AG08396 (cell line): ENCODE results near the gene SKIC2.
"Not testable (repeated sequence)": the region's sequence is repeated elsewhere in the genome, so short reads cannot be mapped to it uniquely, and the experiment has no call there.

Source experiments
- DNase-seq: peaks from one replicate; pipeline ENCODE4 v3.0.0; 2012; ENCODE audit warnings: low spot score, mixed read lengths

SKIC2 gene

DNA sequence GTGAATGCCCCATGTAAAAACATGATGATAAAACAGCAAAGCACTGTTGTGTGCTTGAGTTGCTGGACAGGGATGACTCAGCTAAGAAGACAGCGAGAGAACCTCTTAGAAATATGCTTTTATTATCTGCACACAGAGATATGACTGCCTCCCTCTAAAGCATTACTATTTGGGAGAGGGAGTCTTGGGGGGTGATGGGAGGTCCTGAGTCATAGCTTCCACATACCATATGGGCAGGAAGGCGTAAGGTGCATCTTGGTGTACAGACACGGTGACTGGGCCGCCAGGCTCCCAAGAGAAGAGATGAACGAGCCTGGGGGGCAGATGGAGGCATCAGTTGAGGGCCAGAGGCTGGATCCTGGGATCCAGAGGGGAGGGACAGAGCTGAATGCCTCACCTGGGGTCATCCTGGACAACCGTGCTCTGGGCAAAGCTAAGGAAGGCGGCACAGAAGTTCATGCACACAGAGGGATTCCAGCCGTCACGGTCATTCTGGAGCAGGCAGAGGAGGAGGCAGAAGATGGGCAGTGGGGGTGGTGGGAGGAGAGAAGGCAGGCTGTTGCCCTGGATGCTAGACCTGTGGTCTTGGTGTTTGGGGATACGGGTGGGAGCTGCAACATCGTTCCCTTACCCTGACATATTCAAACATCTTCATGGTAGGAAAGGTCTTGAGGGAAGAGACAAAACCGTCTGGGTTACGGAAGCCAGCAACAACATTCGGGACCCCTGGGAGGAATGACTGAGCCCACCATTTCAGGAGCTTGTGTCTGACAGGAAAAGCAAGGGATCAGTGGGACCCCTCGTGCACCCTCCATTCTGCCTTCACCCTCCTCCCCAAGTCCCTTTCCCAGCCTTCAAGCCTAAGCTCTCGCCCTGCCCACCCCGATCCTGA is 11.0 kb downstream of the SKIC2 start:
- DNase-seq: peak; percentile 39

DNA sequence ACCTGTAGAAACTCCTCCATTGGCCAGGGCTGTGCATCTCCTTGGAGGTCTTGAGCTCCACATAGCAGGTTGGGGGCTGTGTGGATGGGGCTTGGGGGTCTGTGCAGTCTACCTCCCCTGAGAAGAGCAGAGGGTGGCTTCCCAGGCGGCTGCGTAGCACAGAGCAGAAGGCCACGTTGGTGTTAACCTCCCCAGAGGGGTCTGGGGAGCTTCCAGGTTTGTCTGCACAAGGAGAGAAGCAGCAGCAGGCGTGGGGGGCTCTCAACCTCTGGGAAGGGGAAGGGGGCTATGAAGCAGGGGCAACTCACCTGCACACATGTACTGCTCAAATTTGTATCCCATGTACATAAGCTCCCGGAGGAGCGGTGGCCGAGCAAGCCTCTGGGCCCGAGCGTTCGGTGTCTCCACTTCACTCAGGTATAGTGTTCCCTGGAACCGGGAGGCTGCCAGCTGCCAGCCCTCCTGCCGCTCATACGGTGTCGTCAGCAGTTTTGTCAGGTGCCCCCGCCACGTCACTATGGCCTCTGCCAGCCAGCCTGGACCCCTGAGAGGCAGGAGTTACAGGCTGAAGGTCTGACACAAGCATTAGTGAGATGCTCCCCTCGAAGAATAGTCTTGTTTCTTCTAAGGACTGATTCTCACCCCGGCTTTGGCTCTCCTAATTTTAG is 11.8 kb downstream of the SKIC2 start:
- no peak for DNase-seq

DNA sequence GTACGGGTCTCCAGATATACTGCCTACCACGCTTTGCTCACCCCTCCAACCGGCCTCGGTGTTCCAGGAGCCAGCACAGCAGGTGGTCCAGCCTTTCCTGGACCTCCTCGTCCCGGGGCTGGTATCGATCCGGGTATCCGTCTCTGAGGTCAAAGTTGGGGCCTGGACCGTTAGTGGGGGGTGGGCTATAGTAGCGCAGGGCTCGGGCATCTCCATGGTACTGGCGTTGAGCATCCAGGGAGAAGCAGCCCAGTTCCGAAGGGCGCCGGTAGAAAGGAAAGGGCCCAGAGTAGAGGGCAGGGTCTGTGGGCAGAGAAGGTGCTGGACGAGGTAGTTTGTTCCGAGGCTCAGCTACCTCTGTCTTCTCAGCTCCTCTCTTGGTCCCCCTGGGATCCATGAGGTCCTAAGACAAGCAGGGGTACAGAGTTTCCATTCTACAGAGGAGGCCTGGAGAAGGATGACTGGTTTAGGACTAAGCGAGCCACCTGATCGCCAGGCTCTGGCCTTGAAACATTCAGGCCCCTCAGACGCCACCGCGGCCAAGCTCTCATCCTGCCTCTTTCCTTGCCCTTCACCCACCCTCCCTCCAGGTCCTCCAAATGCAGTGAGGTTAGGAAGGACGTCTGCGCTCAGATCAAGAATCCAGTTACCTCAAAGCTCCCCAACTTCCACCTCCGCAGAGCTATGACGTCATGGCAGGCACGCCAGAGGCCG is 12.5 kb downstream of the SKIC2 start:
- no peak for DNase-seq

DNA sequence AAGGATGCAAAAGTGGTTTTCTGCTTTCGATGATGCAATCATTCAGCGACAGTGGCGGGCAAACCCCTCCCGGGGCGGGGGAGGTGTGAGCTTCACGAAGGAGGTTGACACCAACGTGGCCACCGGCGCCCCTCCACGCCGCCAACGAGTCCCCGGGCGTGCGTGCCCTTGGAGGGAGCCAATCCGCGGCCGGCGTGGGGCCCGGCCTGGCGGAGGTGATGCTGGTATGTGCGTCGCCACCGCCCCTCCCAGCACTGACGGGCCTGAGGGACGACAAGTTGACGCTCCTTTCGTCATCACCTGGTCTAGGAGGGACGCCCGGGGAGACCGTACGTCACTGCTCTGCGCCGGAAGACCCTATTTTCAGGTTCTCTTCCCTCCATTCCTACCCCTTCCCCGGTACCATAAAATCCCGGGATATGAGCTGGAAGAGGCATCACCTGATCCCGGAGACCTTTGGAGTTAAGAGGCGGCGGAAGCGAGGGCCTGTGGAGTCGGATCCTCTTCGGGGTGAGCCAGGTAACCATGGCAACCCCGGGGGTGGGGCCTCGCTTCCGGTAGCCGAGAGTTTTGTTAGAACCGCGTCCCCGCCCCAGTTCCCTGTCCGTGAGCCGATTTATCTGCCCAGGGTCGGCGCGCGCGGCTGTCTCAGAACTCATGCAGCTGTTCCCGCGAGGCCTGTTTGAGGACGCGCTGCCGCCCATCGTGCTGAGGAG is 13.2 kb downstream of the SKIC2 start, which contains the start of gene DXO:
Gene DXO, minus strand, starts transcription at position 146 of the 716 bp plus-strand sequence. CDS start 463 bp downstream, outside the sequence.
- DNase-seq: peak; percentile 99

GRCh38 chr6:31972709-31973350 is 13.9 kb downstream of the SKIC2 start:
- peak; percentile 73 for DNase-seq

GRCh38 chr6:31976065-31976464 is 17.1 kb downstream of the SKIC2 start:
- DNase-seq: not testable (repeated sequence)

- no peak for DNase-seq
Observed at GRCh38 chr6:31977816-31978431, 18.9 kb downstream of the SKIC2 start.

DNA sequence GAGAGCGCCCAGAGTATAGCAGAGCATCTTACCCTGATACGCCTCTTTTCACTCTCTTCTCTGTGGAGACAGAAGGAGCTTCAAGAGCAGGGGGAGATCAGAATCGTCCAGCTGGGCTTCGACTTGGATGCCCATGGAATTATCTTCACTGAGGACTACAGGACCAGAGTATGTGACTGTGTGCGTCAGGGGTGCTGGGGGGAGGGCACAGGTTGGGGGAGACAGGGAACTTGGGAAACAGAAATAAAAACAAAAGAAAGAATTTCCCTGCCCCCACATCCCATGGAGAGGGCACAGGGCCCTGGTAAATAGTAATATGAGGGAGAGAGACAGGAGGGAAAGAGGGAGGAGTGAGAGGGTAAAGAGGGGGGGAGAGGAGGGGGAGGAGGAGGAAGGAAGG is 19.9 kb downstream of the SKIC2 start:
- DNase-seq: no peak

DNA sequence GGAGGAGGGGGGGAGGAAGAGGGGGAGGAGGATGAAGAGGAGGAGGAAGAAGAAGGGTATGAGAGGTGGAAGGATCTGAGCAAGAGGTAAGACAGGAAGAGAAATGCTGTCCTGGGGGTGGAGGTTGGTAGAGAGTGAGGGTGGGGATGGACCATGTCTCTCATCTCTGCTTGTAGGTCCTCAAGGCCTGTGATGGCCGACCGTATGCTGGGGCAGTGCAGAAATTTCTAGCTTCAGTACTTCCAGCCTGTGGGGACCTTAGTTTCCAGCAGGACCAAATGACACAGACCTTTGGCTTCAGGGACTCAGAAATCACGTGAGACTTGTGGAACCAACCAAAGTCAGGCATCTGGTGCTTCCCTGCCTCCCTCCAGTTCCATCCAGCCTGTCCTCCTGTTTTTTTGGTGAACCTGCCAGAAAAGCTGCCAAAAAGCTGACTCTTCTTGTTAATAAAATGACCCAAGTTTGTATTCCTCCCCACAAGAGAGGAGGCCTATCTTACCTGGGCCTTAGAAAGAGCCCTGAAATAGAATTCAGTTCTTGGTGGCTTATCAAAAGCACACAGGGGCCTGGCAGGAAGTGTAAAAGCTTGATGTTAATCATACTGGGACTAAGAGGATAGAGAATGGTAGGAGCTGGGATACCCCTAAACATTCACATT is 20.4 kb downstream of the SKIC2 start:
- DNase-seq: no peak

DNA sequence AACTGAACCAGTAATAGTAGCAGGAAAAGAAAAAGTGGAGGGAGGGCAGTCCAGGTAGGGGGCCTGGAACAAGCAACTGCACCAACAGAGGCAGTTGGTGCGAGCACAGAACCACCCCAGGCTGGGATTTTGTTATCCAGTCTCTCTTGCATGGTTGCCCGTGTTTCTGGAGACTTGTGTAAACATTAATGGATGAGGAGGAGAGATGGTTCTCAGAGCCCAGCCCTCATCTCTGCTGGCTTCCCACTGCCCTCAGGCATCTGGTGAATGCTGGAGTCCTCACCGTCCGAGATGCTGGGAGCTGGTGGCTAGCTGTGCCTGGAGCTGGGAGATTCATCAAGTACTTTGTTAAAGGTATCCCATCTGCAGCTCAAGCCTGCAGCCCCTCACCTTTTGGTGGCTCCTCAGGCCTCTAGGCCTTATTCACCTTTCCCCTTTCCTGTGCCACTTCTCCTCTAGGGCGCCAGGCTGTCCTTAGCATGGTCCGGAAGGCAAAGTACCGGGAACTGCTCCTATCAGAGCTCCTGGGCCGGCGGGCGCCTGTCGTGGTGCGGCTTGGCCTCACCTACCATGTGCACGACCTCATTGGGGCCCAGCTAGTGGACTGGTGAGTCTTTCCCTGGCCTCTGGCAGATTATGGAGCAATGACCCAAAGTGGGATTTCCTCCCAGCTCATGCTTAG is 21.4 kb downstream of the SKIC2 start:
- DNase-seq: not testable (repeated sequence)

DNA sequence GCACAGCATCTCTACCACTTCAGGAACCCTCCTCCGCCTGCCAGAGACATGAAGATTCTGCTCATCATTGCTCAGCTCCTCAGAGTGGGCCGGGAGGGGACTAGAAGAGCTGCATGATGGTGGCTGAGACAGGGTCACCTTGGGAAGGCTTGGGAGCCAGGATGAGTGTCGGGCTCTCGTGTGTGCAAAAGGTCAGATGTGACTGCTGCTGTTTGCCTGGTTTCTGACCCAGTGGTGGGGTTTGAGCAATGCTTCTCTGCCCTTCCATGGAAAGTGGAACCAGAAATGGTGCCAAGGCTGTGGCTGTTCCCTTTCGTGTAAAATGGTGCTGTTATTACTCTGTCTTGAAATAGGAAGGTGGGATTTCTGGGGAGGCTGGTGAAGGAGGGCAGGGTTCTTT is 22.0 kb downstream of the SKIC2 start:
- not testable (repeated sequence) for DNase-seq

DNA sequence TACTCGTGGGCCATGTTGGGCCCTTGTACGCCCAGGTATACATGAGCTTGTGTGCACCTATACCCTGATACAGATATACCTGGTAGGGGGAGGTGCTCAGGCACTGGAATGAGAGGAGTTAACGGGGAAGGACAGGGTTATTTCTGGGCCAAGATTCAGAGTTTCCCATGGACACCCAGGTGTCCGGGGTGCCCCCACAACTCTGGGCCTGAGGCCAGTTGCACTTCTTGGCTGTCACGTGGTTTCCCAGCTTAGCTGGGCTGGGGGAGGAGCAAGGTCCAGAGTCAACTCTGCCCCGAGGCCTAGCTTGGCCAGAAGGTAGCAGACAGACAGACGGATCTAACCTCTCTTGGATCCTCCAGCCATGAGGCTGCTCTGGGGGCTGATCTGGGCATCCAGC is 22.8 kb downstream of the SKIC2 start, which contains the start of gene C4A:
Gene C4A, plus strand, starts transcription at position 314 of the 400 bp plus-strand sequence. Its CDS starts 51 bp downstream, at position 365.
- DNase-seq: not testable (repeated sequence)

- not testable (repeated sequence) for DNase-seq
Observed at GRCh38 chr6:31989363-31989762, 30.4 kb downstream of the SKIC2 start.

DNA sequence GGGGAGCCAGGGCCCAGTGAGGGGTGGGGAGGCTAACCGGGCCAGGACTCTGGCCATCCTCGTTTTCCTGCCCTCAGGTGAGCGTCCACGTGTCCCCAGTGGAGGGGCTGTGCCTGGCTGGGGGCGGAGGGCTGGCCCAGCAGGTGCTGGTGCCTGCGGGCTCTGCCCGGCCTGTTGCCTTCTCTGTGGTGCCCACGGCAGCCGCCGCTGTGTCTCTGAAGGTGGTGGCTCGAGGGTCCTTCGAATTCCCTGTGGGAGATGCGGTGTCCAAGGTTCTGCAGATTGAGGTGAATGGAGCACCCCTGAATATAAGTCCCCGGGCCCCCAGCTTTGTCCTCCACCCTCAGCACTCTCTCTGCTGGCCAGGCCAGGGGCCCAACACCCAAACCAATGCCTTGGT is 35.4 kb downstream of the SKIC2 start:
- not testable (repeated sequence) for DNase-seq

GRCh38 chr6:31996385-31996784 is 37.4 kb downstream of the SKIC2 start:
- not testable (repeated sequence) for DNase-seq

DNA sequence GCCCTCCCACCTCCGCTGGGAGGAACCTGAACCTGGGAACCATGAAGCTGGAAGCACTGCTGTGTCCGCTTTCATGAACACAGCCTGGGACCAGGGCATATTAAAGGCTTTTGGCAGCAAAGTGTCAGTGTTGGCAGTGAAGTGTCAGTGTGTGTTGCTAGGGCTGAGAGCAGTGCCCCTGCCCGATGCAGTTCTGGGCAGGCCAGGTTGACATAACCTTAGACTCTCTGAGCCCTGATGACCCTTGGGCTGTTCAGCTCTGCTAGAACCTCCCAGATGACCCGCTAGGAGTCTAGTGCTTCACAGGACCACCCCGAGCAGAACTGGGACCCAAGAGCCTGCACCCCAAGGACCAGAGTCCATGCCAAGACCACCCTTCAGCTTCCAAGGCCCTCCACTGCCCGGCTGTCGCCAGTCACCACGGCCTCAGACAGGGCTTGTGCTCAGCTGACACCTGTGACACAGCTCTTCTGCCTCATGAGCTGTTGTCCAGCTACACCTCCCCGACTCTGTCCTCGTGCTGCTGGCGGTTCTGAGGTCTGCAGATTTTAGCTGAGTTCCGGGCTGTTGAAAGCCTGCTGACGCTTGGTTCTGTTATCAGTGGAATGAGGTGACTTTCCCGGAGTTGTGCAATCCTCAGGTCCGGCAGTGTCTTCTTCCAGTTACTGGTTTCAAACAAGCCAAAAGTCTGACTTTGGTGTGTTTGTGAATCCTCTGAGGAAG is 43.7 kb downstream of the SKIC2 start:
- not testable (repeated sequence) for DNase-seq

- DNase-seq: not testable (repeated sequence)
Observed at GRCh38 chr6:32003301-32003700, 44.3 kb downstream of the SKIC2 start.

GRCh38 chr6:32004393-32004792 is 45.4 kb downstream of the SKIC2 start:
- DNase-seq: not testable (repeated sequence)
